Calu3 (cell line): ENCODE data around the gene NLRP6. TPM values are rescaled to one million over a fixed set of nuclear protein-coding genes. Genes with fewer than 3 reads are reported as not detected.

ENCODE experiments used
- BruUV-seq: library from RNA; stranded (reverse); fragments of 400-500 nt; replicated peaks from 2 replicates; lab custom pipeline; 2021; lab: Mats Ljungman, UMichigan
- CTCF ChIA-PET: fragments of 300-600 bp; sonication (Branson Sonifier 250); formaldehyde crosslinking; loops from one replicate; lab custom pipeline; 2022; ENCODE audit warnings: antibody characterized with exemption; lab: Charles Lee
- DNase-seq: peaks from one replicate; pipeline ENCODE4 v3.0.0; 2022
- H3K27ac Mint-ChIP-seq: one replicate; pipeline ENCODE4 v1.8.0; 2022; ENCODE audit warnings: mixed read lengths; ENCODE audit not compliant: unreplicated experiment
- H3K27me3 Mint-ChIP-seq: one replicate; pipeline ENCODE4 v1.8.0; 2022; ENCODE audit warnings: mixed read lengths; ENCODE audit not compliant: unreplicated experiment
- H3K36me3 Mint-ChIP-seq: one replicate; pipeline ENCODE4 v1.8.0; 2022; ENCODE audit warnings: mild to moderate bottlenecking, moderate library complexity, mixed read lengths; ENCODE audit not compliant: insufficient read depth, unreplicated experiment
- H3K4me1 Mint-ChIP-seq: one replicate; pipeline ENCODE4 v1.8.0; 2022; ENCODE audit warnings: mild to moderate bottlenecking, low read depth, mixed read lengths; ENCODE audit not compliant: unreplicated experiment
- H3K4me3 Mint-ChIP-seq: one replicate; pipeline ENCODE4 v1.8.0; 2022; ENCODE audit warnings: mild to moderate bottlenecking, low read depth, moderate library complexity, mixed read lengths; ENCODE audit not compliant: unreplicated experiment
- H3K9me3 Mint-ChIP-seq: one replicate; pipeline ENCODE4 v1.8.0; 2022; ENCODE audit warnings: low read depth, mixed read lengths; ENCODE audit not compliant: unreplicated experiment
- CTCF ChIP-seq: fragments of 200-600 bp; IDR thresholded peaks from one replicate; pipeline ENCODE4 v1.8.0; 2022; ENCODE audit warnings: antibody characterized with exemption; ENCODE audit not compliant: unreplicated experiment
- intact Hi-C: fragments of 100-400 bp; cut with micrococcal nuclease; formaldehyde crosslinking; loops from one replicate; pipeline ENCODE4 v1.10.0; 2022; ENCODE audit not compliant: unreplicated experiment
- total RNA-seq: library from RNA; stranded (reverse); gene quantifications from 2 replicates; pipeline ENCODE4 v1.2.3, GENCODE V29; 2022

Gene NLRP6
- total RNA-seq, 1 experiment from 2014 or later, result not detected

- Mint-ChIP-seq H3K27ac (no peak overlapping the region), H3K27me3 (peaks cover 60% of the 10 kb centered on the region), H3K4me3 (no peak overlapping the region), H3K9me3 (no peaks in the 10 kb centered on the region), H3K4me1 (peaks cover 13% of the 10 kb centered on the region), H3K36me3 (no peaks in the 10 kb centered on the region)
- CTCF ChIA-PET, result no interaction called here
- no TSS peak for BruUV-seq
- intact Hi-C loops, result no loop called here
- TF ChIP-seq CTCF, result no peak
- no peak for DNase-seq
These were observed 18.9 kb downstream of the NLRP6 start for GRCh38 chr11:297051-297585.

DNA sequence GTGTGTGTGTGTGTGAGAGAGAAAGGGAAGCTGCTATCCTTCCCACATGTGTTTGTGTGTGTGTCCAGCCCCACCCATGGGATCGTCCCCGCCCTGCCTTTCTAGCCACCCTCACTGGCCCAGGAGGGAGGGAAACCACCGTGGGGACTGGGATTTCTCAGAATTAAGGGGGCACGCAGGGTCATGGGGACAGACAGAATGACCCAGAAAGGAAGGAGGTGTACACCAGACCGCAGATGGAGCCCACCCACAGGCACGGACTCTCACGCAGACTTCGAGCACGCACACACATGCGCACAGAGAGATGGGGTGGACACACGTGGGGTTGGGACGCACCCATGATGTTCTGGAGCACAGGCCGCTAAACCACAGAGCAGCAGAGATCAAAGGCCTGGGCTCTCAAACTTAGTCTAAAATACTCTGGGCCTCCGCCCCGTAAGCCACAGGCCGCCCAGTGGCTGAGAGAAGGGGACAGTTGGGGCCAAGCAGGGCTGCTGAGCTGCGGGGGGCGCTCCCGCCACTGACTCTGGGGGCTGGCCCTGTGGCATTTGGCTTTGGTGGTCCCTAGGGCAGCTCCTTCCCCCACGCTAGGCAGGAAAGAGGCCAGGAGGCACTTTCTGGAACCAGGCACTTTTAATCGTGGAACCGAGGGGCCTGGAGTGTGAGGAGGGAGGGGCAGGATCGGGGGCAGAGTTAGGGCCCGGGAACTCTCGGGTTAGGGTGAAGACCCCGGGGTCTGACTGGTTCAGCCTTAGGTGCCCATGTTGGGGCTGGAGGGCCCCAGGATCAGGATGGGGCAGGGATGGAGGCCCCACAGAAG lies 19.6 kb downstream of the NLRP6 start:
- TF ChIP-seq CTCF, result no peak
- H3K27me3 Mint-ChIP-seq, result peaks cover 60% of the 10 kb centered on the region
- no TSS peak for BruUV-seq
- no peak overlapping the region for H3K4me3 Mint-ChIP-seq
- H3K9me3 Mint-ChIP-seq, result no peaks in the 10 kb centered on the region
- no peak overlapping the region for H3K27ac Mint-ChIP-seq
- H3K4me1 Mint-ChIP-seq, result peaks cover 16% of the 10 kb centered on the region
- no peaks in the 10 kb centered on the region for H3K36me3 Mint-ChIP-seq
- CTCF ChIA-PET, result no interaction called here
- no peak for DNase-seq
- intact Hi-C loops, result no loop called here

DNA sequence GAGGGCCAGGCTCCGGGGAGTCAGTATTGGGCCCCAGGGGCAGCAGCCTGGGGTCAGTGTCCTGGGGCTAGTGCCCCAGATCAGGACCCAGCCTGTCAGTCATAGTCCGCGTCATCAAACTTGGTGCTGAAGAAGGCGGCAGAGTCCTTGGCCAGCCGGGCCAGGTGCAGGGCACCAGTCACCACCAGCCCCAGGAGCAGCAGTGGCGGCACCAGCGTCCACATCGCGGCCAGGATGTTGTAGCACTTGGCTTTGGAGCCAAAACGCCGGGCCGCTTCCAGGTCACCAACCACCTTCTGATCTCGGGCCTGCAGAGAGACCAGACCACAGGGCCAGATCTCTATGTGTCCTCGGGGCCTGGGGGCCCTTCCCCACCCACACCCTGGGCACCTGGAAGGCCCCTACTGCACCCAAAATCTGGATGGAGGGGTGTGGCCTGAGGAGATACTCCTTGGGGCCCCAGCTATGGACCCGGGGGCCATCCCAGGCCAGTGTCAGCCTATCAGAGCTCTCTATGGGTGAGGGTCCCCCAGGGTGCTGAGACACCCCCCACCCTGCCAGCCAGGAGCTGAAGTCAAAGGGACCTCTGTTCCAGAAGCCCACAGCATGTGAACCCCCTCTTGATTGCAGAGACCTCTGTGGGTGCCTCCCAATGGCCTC lies 20.3 kb downstream of the NLRP6 start:
- no TSS peak for BruUV-seq
- H3K9me3 Mint-ChIP-seq, result no peaks in the 10 kb centered on the region
- TF ChIP-seq CTCF, result no peak
- peaks cover 60% of the 10 kb centered on the region for H3K27me3 Mint-ChIP-seq
- no peak for DNase-seq
- H3K4me3 Mint-ChIP-seq, result no peak overlapping the region
- intact Hi-C loops, result no loop called here
- H3K27ac Mint-ChIP-seq, result no peak overlapping the region
- no peaks in the 10 kb centered on the region for H3K36me3 Mint-ChIP-seq
- CTCF ChIA-PET, result no interaction called here
- H3K4me1 Mint-ChIP-seq, result peaks cover 20% of the 10 kb centered on the region

DNA sequence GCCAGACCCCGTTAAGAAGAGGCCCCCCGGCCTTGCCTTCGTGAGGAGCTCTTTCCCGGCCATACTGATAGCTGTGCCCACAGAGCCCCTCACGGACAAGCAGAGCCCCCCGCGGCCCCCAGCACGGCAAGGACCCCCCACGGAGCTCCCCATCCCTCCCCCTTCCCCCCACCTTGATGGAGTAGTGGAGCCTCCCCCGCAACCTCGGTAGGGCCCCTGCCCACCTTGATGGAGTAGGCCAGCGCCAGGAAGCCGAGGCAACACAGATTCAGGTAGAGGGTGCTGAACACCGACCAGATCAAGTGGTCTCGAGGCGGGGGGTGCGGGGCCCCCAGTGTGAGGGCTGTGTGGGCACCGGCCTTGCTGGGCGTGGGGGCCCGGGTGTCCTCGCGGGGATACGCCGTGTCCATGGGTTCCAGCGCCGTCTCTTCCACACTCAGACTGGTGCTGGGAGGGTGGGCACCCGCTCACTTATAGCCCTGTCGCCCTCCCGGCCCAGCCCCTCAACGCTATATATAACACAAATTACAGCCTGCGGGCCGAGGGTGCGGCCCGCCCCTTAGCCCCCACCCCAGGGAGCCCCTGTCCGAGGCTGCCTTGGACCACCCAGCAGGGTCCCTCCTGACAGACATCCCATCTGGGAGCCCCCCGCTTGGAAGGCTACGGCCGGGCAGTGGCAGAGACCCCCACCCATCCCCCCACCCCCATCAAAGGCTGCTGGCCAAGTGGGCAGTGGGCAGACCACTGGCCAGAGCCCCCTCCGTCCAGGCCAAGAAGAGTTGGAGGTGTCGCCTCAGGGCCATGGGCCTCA lies 21.1 kb downstream of the NLRP6 start, which contains the start of gene IFITM5:
IFITM5 (minus strand) TSS at position 446 of the 811 bp plus-strand sequence; CDS start at position 410, 36 bp downstream.
- Mint-ChIP-seq H3K9me3 (no peaks in the 10 kb centered on the region), H3K27ac (no peak within 1 kb of the TSS), H3K36me3 (no peaks in the 10 kb centered on the region), H3K4me3 (no peak within 1 kb of the TSS), H3K4me1 (peaks cover 20% of the 10 kb centered on the region), H3K27me3 (peaks cover 60% of the 10 kb centered on the region)
- TF ChIP-seq CTCF, result no peak
- no TSS peak for BruUV-seq
- CTCF ChIA-PET, result no interaction called here
- DNase-seq, result no peak
- intact Hi-C loops, result no loop called here
